Fibroblast of skin of abdomen (primary cell): ENCODE measurements around the gene BRD9.

Source experiments
- DNase-seq: peaks from one replicate; pipeline ENCODE4 v3.0.0-alpha.2; 2013

BRD9 gene

GRCh38 chr5:878125-878524, 14.5 kb downstream of the BRD9 start:
- no peak for DNase-seq

GRCh38 chr5:876398-877365, 15.9 kb downstream of the BRD9 start:
- no peak for DNase-seq

- DNase-seq, result no peak
These were observed 16.7 kb downstream of the BRD9 start for GRCh38 chr5:875931-876330.

- DNase-seq, result no peak
These were observed 19.3 kb downstream of the BRD9 start for GRCh38 chr5:873328-873727.

GRCh38 chr5:872301-872700, 20.3 kb downstream of the BRD9 start:
- DNase-seq, result no peak

- DNase-seq, result no peak
These were observed 20.9 kb downstream of the BRD9 start for GRCh38 chr5:871596-872298.

GRCh38 chr5:870956-871355, 21.6 kb downstream of the BRD9 start:
- DNase-seq, result no peak

- no peak for DNase-seq
These were observed 24.0 kb downstream of the BRD9 start for GRCh38 chr5:868428-869135.

- no peak for DNase-seq
These were observed 25.2 kb downstream of the BRD9 start for GRCh38 chr5:867300-867870.

- no peak for DNase-seq
These were observed 26.8 kb downstream of the BRD9 start for GRCh38 chr5:865771-866170.

- no peak for DNase-seq
These were observed 27.5 kb downstream of the BRD9 start for GRCh38 chr5:865168-865521.

- no peak for DNase-seq
These were observed 28.0 kb downstream of the BRD9 start for GRCh38 chr5:864492-865167.

- DNase-seq, result no peak
These were observed 29.3 kb downstream of the BRD9 start for GRCh38 chr5:863244-863805.

GRCh38 chr5:862367-863243, 30.0 kb downstream of the BRD9 start:
- DNase-seq, result no peak

- no peak for DNase-seq
These were observed 30.9 kb downstream of the BRD9 start for GRCh38 chr5:861442-862366.

GRCh38 chr5:860506-861150, 32.0 kb downstream of the BRD9 start:
- no peak for DNase-seq

- no peak for DNase-seq
These were observed 32.8 kb downstream of the BRD9 start for GRCh38 chr5:859798-860296.

- no peak for DNase-seq
These were observed 33.2 kb downstream of the BRD9 start for GRCh38 chr5:859391-859790.

- no peak for DNase-seq
These were observed 33.9 kb downstream of the BRD9 start for GRCh38 chr5:858726-859125.
